ENCODE measurements around the gene EXOSC3.
"Not testable (repeated sequence)": the region's sequence is repeated elsewhere in the genome, so short reads cannot be mapped to it uniquely, and the experiment has no call there.

Gene EXOSC3

GRCh38 chr9:37775216-37775919 lies 9.5 kb downstream of the EXOSC3 start:
- DNase-seq (ENCODE audit: low read depth, low spot score), result no peak

DNA sequence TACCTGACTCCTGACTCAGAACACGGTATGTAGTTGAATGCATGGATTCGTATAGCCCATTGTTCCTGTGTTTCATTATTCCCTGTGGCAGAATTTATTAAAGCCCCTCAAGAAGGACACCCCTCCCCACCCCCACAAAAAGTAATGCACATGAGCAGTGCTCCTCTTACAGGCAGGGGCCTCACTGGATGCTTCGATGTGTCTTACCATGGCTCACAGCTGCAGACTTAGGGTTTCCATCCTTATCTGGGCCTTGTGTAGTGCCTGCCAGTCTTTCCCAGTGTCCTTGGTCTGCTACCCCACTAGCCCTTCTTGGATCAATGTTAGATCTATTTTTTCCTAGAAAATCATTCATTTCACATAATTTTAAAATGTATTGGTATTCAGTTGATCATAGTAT lies 14.9 kb downstream of the EXOSC3 start:
- no peak for DNase-seq (ENCODE audit: low read depth, low spot score)

DNA sequence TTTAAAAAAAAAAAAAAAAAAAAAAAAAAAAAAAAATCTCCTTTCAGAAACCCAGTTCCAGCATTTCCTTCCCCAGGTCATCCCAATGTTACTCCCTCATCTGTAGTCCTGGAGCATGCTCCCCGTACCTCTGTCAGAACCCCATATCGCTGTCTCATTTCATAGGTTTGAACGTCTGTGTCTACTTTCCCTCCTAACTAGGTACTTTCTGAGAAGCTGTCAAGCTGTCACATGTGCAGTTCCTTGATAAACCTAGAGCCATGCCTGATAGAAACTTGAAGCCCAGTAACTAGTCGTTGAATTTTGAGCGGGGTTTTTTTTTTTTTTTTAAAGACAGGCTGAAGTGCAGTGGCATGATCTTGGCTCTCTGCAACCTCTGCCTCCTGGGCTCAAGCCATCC lies 15.6 kb downstream of the EXOSC3 start:
- no peak for DNase-seq (ENCODE audit: low read depth, low spot score)

GRCh38 chr9:37765263-37765662 lies 19.6 kb downstream of the EXOSC3 start:
- DNase-seq (ENCODE audit: low read depth, low spot score), result not testable (repeated sequence)

- DNase-seq (ENCODE audit: low read depth, low spot score), result peak; percentile 67
These were observed 23.4 kb downstream of the EXOSC3 start for GRCh38 chr9:37761511-37761910.

DNA sequence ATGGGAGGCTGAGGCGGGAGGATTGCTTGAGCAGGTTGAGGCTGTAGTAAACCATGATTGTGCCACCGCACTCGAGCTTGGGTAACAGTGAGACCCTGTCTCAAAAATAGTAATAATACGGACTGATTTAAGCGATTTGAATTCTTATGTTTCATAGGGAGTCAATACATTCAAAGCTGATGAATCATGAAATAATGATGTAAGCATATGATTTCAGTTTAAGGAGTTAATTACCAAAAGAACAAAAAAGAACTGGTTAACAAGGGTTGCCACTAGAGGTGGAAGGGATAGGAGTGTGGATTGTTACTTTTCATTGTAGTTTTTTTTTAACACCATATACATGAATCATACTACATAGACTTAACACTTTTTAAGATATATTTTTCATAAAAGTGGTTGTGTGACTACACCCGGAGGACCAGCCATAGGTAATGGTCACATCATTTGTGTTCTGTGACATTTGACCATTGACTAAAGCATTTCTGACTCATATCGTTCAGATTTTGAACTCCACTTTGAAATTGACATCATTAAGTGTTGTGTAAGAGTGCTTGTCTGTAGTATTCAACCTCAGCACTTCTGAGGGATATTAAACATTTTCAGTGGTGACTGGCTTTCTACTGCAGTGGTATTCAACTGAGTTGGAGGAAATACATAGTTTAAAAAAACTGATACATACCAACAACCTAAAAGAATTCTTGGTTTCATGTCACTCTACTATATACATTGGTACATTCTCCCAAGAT lies 24.3 kb downstream of the EXOSC3 start:
- DNase-seq (ENCODE audit: low read depth, low spot score), result peak; percentile 37

GRCh38 chr9:37758747-37759146 lies 26.1 kb downstream of the EXOSC3 start:
- DNase-seq (ENCODE audit: low read depth, low spot score), result no peak

- DNase-seq (ENCODE audit: low read depth, low spot score), result peak; percentile 86
These were observed 31.2 kb downstream of the EXOSC3 start, which contains the start of gene TRMT10B for GRCh38 chr9:37753489-37754190. Gene TRMT10B (plus strand): TSS chr9:37753805. CDS start chr9:37761932, 8,127 bp downstream.

- no peak for DNase-seq (ENCODE audit: low read depth, low spot score)
These were observed 32.0 kb downstream of the EXOSC3 start for GRCh38 chr9:37752642-37753488.

GRCh38 chr9:37752112-37752511 lies 32.8 kb downstream of the EXOSC3 start:
- not testable (repeated sequence) for DNase-seq (ENCODE audit: low read depth, low spot score)

- DNase-seq (ENCODE audit: low read depth, low spot score), result not testable (repeated sequence)
These were observed 33.2 kb downstream of the EXOSC3 start for GRCh38 chr9:37751704-37752103.

DNA sequence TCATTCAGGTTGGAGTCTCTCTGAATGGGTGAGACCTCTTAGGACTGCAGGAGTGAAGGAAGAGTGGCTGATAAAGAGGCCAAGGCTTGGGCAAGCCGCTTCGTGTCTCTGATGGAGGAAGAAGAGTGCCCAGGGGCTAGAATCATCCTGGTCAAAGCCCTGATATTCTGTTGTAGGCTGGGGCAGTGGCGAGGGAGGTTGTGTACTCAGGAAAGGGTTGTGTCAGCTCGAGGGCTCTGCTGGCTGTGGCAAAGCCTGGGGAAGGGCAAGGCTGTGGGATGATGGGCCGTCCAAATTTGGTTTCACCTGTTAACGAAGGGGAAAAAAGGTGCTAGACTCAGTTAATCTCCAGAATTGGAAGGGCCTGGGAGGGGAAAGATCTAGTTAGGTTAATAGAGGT lies 33.7 kb downstream of the EXOSC3 start:
- no peak for DNase-seq (ENCODE audit: low read depth, low spot score)

DNA sequence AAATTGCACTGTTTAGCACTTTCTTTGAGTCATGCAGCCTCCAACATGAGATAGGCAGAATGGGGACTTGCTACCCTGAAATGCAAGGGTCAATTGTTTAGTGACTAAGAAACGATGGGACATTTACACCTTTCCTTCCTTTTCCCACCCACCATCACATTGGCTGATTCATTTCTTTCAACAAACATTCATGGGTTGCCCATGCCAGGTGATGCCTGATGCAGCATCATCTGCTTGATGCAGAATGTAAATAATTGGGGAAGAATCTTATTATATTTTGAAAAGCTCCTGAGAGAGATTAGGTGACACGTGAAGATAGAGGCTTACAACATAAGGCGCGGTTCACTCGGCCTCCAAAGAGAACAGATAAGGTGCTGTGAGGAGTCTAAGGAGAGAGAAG lies 35.7 kb downstream of the EXOSC3 start:
- DNase-seq (ENCODE audit: low read depth, low spot score), result no peak

DNA sequence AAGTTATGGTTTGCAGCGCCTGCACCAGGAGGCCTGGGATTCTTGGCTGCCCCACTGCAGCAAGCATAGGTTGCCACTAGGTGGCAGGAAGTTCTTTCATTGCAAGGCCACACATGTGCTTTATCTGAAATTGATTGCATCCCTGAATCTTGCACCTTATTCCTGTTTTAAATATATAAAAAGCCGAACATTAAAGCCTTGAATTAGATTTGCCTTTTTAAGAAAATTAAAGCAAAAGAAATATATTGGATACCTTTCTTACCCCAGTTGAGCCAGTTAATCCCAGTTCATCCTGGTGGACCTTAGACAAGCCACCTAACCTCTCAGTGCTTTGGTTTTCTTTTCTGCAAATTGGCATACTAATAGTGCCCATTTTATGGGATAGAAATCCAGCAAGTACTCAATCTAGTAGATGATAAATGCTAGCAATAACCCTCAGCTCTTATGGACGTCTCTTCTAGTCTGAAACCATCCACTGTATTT lies 37.6 kb downstream of the EXOSC3 start:
- peak; percentile 81 for DNase-seq (ENCODE audit: low read depth, low spot score)

DNA sequence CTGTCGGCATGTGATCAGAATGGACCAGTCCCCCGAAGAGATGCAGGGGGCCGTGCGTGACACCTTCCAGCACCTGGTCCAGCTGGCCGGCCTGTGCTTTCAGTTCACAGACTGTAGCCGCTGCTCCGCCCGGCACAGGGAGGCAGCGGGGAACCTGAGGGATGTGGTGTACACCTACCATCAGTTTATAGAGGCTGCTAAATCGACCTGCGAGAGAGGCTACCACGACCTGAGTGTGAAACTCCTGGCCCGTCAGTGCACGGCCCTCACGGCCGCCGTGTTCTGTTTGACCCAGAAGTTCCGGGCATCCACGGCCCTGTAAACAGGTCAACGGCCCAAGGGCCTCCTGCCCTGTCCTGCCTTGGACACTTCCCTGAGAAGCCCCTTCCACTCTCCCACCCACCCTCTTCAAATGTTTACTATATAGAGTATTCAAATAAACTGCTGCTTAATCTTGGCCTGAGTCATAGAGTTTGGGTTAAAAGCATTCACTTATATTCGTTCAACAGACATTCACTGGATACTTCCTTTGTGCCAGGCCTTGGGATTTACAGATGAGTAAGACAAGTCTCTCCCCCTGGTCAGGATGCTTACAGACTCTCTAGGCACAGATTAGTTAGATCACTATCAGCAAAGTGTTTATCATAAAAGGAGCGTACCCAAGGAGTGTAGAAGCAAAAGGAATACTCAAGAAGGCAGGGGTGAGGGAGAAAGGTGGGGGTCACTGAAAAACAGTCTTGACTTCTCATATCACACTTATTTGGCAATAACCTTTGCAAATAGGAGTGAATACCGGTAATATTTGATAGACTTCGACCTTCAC lies 38.2 kb downstream of the EXOSC3 start:
- DNase-seq (ENCODE audit: low read depth, low spot score), result peak; percentile 14

GRCh38 chr9:37745970-37746369 lies 38.9 kb downstream of the EXOSC3 start:
- DNase-seq (ENCODE audit: low read depth, low spot score), result no peak

DNA sequence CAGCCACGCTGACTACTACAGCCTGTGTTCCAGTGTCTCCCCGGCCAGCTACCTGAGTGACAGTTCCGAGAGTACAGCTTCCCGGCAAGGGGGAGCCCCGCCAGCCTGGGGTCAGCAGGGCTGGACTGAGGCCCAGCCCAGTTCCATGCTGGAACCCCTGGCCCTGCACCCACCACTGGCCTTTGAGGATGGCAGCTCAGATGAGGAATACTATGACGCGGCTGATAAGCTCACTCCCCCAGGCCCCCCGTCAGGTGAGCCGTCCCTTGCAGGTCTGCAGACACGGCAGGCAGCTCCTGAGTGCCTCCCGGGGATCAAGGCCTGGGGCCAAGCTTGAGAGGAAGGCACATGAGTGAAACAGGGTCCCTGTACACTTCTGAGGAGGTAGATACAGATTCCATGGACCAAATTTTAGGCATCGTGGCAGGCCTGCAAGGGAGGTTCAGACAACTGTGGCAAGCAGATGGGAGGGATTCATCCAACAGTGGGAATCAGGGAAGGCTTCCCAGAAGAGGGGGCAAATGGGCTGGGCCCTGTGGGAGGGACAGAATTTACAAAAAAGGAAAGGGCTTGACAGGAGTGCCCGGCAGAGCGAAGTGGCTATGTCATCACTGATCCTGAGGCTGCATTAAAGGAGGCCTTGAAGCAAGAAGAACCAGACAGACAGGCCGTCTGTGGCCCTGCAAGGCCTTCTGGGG lies 44.1 kb downstream of the EXOSC3 start:
- no peak for DNase-seq (ENCODE audit: low read depth, low spot score)

DNA sequence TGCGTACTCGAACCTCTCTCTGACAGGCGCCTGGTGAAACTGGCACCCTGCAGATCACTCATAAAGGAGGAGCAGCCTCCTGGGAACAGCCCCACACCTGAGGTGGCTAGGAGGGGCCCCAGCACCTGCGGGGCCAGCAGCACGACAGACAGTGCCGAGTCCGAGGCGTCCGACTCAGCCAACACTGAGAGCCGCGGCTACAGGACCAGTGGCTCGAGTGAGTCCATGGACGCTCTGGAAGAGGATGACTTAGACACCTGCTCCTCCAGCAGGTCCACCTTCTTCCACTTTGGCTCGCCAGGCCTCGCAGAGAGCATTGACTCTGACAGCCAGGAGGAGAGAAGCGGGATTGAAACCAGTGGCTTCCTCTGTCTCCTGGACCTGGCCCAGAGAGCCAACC lies 44.7 kb downstream of the EXOSC3 start:
- no peak for DNase-seq (ENCODE audit: low read depth, low spot score)

- no peak for DNase-seq (ENCODE audit: low read depth, low spot score)
These were observed 45.6 kb downstream of the EXOSC3 start for GRCh38 chr9:37739222-37739621.

GRCh38 chr9:37732952-37733351 lies 51.9 kb downstream of the EXOSC3 start:
- DNase-seq (ENCODE audit: low read depth, low spot score), result no peak
